ENCODE data around the gene MAMLD1.

DNA sequence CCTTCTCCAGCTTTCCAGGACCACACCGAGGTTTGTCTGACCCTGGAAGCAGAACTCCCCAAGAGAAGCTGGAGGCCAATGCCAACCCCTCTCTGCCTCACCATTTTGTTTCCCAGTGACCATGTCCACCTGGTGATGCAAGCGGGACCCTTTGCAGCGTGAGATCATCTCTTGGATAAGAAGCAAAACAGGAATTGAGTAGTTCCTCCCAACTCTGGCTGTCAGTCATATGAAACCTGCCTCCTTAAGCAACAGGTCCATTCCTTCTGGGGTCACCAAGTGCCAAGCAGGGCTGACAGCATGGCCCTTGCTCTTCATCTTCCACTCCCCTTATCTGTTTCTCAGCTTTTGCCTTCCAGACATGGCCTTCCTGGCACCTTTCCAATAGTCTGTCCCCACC, 164.0 kb downstream of the MAMLD1 start:
- TF ChIP-seq CTCF (IDR thresholded peaks at IDR 0.05 in 4 of 5, conservative IDR thresholded peaks at IDR 0.05 in 1 of 5) (no peak), POLR2A (IDR thresholded peaks at IDR 0.05) (no peak)

Measured in gastrocnemius medialis (tissue), 4 donors.